HepG2 (cell line): ENCODE measurements around the gene PFDN2. TPM values are rescaled to one million over a fixed set of nuclear protein-coding genes. Genes with fewer than 3 reads are reported as not detected.

Experiments used
- ATAC-seq: fragments of 200-7000 bp; cut with Tn5 transposase; 3 replicates; pipeline ENCODE4 v1.9.1; 2020; ENCODE audit warnings: mild to moderate bottlenecking, moderate library complexity
- BruUV-seq: library from RNA; stranded (reverse); fragments of 400-500 nt; replicated peaks from 2 replicates; lab custom pipeline; 2021; lab: Mats Ljungman, UMichigan
- CTCF ChIA-PET: fragments of 300-600 bp; formaldehyde crosslinking; extraction: SDS; loops from one replicate; lab custom pipeline; 2021; ENCODE audit warnings: low total read pairs, inconsistent platforms, low intra/inter-chr PET ratio; lab: Yijun Ruan, JAX
- POLR2A ChIA-PET: fragments of 350-600 bp; sonication (Branson Sonifier 250); formaldehyde crosslinking; loops from one replicate; lab custom pipeline; 2020; ENCODE audit warnings: antibody characterized with exemption, inconsistent platforms; lab: Yijun Ruan, JAX
- DNase-seq: peaks from one replicate; pipeline ENCODE4 v3.0.0-alpha.2; 2015; ENCODE audit warnings: low spot score
- FAIRE-seq: peaks from 3 replicates; lab custom pipeline; 2011; peaks lifted over from hg19 to GRCh38; lab: Jason Lieb, UNC
- H2AFZ ChIP-seq: one replicate; pipeline ENCODE4 v1.6.1; 2011; ENCODE audit warnings: low read length, inconsistent platforms
- H3K27ac ChIP-seq: fragments of 300-600 bp; 3 replicates; pipeline ENCODE4 v1.8.0; 2011; ENCODE audit warnings: mixed run types, mild to moderate bottlenecking, mixed read lengths, low read length, inconsistent platforms; ENCODE audit not compliant: insufficient read depth; ENCODE audit errors: extremely low read length
- H3K27me3 ChIP-seq, 2 experiments: fragments of 200-600 bp in 1 of 2; 2 replicates in 1 of 2; 3 replicates in 1 of 2; pipeline versions ENCODE4 v1.6.0 to v1.8.0; 2011; ENCODE audit warnings: low read length in 2 of 2, mild to moderate bottlenecking in 2 of 2, moderate library complexity in 2 of 2, inconsistent platforms in 1 of 2; ENCODE audit not compliant: insufficient read depth in 2 of 2, control insufficient read depth in 1 of 2
- H3K36me3 ChIP-seq, 2 experiments: fragments of 200-600 bp in 1 of 2; replicated peaks in 1 of 2; 2 replicates in 1 of 2; 3 replicates in 1 of 2; pipeline versions ENCODE4 v1.5.1 to v1.8.0; 2011; ENCODE audit warnings: low read length in 2 of 2, inconsistent platforms in 1 of 2; ENCODE audit not compliant: insufficient read depth in 2 of 2, control insufficient read depth in 1 of 2
- H3K4me1 ChIP-seq: 2 replicates; pipeline ENCODE4 v1.5.1; 2012; ENCODE audit warnings: low read length, inconsistent platforms; ENCODE audit not compliant: insufficient read depth
- H3K4me2 ChIP-seq: 2 replicates; pipeline ENCODE4 v1.6.0; 2011; ENCODE audit warnings: low read depth, low read length, inconsistent platforms
- H3K4me3 ChIP-seq, 3 experiments: fragments of 200-600 bp in 1 of 3; sonication (generic), shearing (Covaris generic) in 1 of 3; replicated peaks in 1 of 3; 2 replicates each; pipeline ENCODE4 v1.5.1; 2011 to 2016; ENCODE audit warnings: low read length in 3 of 3, inconsistent platforms in 2 of 3, low read depth in 2 of 3, mild to moderate bottlenecking in 2 of 3, control low read depth in 1 of 3, mixed read lengths in 1 of 3; ENCODE audit not compliant: insufficient read depth in 1 of 3
- H3K79me2 ChIP-seq: one replicate; pipeline ENCODE4 v1.6.1; 2011; ENCODE audit warnings: low read length, inconsistent platforms; ENCODE audit not compliant: insufficient read depth
- H3K9ac ChIP-seq: 2 replicates; pipeline ENCODE4 v1.6.0; 2011; ENCODE audit warnings: mild to moderate bottlenecking, low read depth, low read length, inconsistent platforms; ENCODE audit not compliant: insufficient read depth
- H3K9me3 ChIP-seq: 2 replicates; pipeline ENCODE4 v1.5.1; 2012; ENCODE audit warnings: mild to moderate bottlenecking, low read length
- H4K20me1 ChIP-seq: 2 replicates; pipeline ENCODE4 v1.6.0; 2011; ENCODE audit warnings: inconsistent platforms, mild to moderate bottlenecking, low read length, moderate library complexity; ENCODE audit not compliant: insufficient read depth
- ATF5 ChIP-seq: sonication (generic); formaldehyde crosslinking; IDR thresholded peaks from 2 replicates; pipeline ENCODE4 v1.4.0; 2020; ENCODE audit warnings: mild to moderate bottlenecking, low read depth, missing genetic modification reagents
- ATF6 ChIP-seq: sonication (generic); formaldehyde crosslinking; conservative IDR thresholded peaks from 2 replicates; pipeline ENCODE4 v1.4.0; 2020; ENCODE audit warnings: missing genetic modification reagents
- JUND ChIP-seq: sonication (generic); formaldehyde crosslinking; IDR thresholded peaks from 2 replicates; pipeline ENCODE4 v1.8.0; 2022; ENCODE audit warnings: mild to moderate bottlenecking, missing genetic modification reagents
- MYC ChIP-seq: sonication (generic); formaldehyde crosslinking; IDR thresholded peaks from 2 replicates; pipeline ENCODE4 v1.9.0; 2021; ENCODE audit warnings: missing genetic modification reagents, borderline replicate concordance
- NFRKB ChIP-seq: fragments of 450-650 bp; IDR thresholded peaks from 2 replicates; pipeline ENCODE4 v1.6.1; 2017
- PITX1 ChIP-seq: sonication (generic); formaldehyde crosslinking; IDR thresholded peaks from 2 replicates; pipeline ENCODE4 v1.5.1; 2020; ENCODE audit warnings: mild to moderate bottlenecking, missing genetic modification reagents
- RFXAP ChIP-seq: sonication (generic); formaldehyde crosslinking; IDR thresholded peaks from 2 replicates; pipeline ENCODE4 v1.4.0; 2020; ENCODE audit warnings: missing genetic modification reagents, borderline replicate concordance
- SMAD9 ChIP-seq: sonication (generic); formaldehyde crosslinking; IDR thresholded peaks from 2 replicates; pipeline ENCODE4 v1.5.1; 2020; ENCODE audit warnings: mild to moderate bottlenecking, missing genetic modification reagents
- SYNCRIP ChIP-seq: fragments of 200-400 bp; formaldehyde crosslinking; IDR thresholded peaks from 2 replicates; pipeline ENCODE4 v1.6.1; 2018; ENCODE audit warnings: mild to moderate bottlenecking, low read depth, low read length; ENCODE audit not compliant: insufficient read depth
- THAP11 ChIP-seq: IDR thresholded peaks from 2 replicates; pipeline ENCODE4 v1.6.1; 2016; ENCODE audit warnings: missing biosample characterization, missing genetic modification reagents
- ZBTB8A ChIP-seq: sonication (generic); formaldehyde crosslinking; IDR thresholded peaks from 2 replicates; pipeline ENCODE4 v1.4.0; 2020; ENCODE audit warnings: mild to moderate bottlenecking, low read depth, missing genetic modification reagents, borderline replicate concordance
- ZFP91 ChIP-seq: sonication (generic); formaldehyde crosslinking; IDR thresholded peaks from 2 replicates; pipeline ENCODE4 v1.9.0; 2022; ENCODE audit warnings: missing genetic modification reagents, mild to moderate bottlenecking, borderline replicate concordance
- ZNF20 ChIP-seq: sonication (generic); formaldehyde crosslinking; IDR thresholded peaks from 2 replicates; pipeline ENCODE4 v1.4.0; 2020; ENCODE audit warnings: mild to moderate bottlenecking, moderate library complexity, missing genetic modification reagents
- ZNF446 ChIP-seq: sonication (generic); formaldehyde crosslinking; IDR thresholded peaks from 2 replicates; pipeline ENCODE4 v1.5.0; 2020; ENCODE audit warnings: mild to moderate bottlenecking, missing genetic modification reagents
- ZNF879 ChIP-seq: sonication (generic); formaldehyde crosslinking; IDR thresholded peaks from 2 replicates; pipeline ENCODE4 v1.8.1; 2023; ENCODE audit warnings: missing genetic modification reagents
- ZSCAN21 ChIP-seq: sonication (generic); formaldehyde crosslinking; IDR thresholded peaks from 2 replicates; pipeline ENCODE4 v1.8.0; 2022; ENCODE audit warnings: mild to moderate bottlenecking, missing genetic modification reagents, moderate library complexity, borderline replicate concordance
- WGBS: methylation state at CpG from one replicate; pipeline ENCODE4 v1.1.6; 2017; ENCODE audit warnings: low lambda C conversion rate; 5-methylcytosine and 5-hydroxymethylcytosine counted together
- in situ Hi-C: cut with HindIII; loops from 2 replicates; pipeline ENCODE4 v1.10.0; 2017; ENCODE audit warnings: low pct_unique_long_range_greater_than_20kb; ENCODE audit not compliant: extremely low pct_ligation_motif_present
- intact Hi-C: fragments of 100-400 bp; cut with micrococcal nuclease; formaldehyde crosslinking; loops from one replicate; pipeline ENCODE4 v1.10.0; 2022; ENCODE audit not compliant: unreplicated experiment
- polyA plus RNA-seq, 8 experiments: library from polyadenylated mRNA; depleted of rRNA in 3 of 8; stranded (reverse) in 7 of 8; unstranded in 1 of 8; fragments of >200 nt; fragmentation: Illumina TruSeq in 4 of 8; extraction: Trizol in 4 of 8; gene quantifications; 2 replicates each; pipeline versions ENCODE4 v1.2.1 to v1.2.3, GENCODE V29; 2011 to 2016; ENCODE audit warnings: low read depth in 4 of 8, missing spikeins in 1 of 8, mixed read lengths in 1 of 8; ENCODE audit not compliant: insufficient read depth in 1 of 8
- total RNA-seq, 5 experiments: library from RNA; depleted of rRNA; stranded (reverse); fragments of >200 nt; fragmentation: Illumina TruSeq; extraction: Trizol; gene quantifications; 2 replicates each; pipeline ENCODE4 v1.2.3, GENCODE V29; 2016; ENCODE audit warnings: low read depth in 1 of 5
- TF ChIP-seq, protein P1 (sequence below): IDR thresholded peaks from 2 replicates; pipeline ENCODE4 v1.6.1; 2018; ENCODE audit warnings: missing genetic modification reagents

PFDN2 gene
- total and polyA plus RNA-seq, 2 of the 13 experiments (the other 11 are each of a cell fraction or from before 2014, with no cell fraction given) = 62.6 to 63.6 TPM

DNA sequence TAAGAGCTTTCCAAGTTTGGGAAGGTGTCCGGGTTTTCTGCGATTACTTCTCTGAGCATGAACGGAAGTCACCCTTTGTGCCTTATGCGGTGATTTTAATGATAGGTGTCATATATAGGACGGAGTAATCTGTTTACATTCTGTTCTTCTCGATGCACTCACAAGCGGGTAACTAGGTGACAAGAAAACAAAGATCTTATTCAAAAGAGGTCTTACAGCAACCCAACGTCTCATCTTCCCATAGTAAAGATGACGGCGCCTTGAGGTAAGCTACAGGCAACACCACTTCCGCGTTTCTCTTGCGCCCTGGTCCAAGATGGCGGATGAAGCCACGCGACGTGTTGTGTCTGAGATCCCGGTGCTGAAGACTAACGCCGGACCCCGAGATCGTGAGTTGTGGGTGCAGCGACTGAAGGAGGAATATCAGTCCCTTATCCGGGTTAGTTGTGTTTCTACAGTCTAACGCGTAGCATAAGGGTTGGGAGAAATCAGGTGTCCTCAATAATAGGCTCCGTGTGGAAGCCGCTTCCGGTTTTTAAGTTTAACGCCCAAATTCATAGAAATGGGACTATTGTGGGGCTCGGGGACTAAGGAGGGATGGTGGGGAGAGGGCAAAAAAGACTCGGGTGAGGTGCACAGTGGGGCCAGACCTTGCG, 36.0 kb upstream of the PFDN2 start, which contains the start of gene UFC1:
UFC1 (plus strand) TSS at position 297 of the 656 bp plus-strand sequence; CDS start at position 317, 20 bp downstream.
- H4K20me1 ChIP-seq = no peaks in the 10 kb centered on the region
- CTCF ChIA-PET = no interaction called here
- H3K27me3 ChIP-seq = no peaks in the 10 kb centered on the region; a peak in 1 of 5 replicates
- peak within 1 kb of the TSS; percentile 89 for H3K4me2 ChIP-seq
- H3K36me3 ChIP-seq = peaks cover 2 to 9% of the 10 kb centered on the region in 2 experiments; a peak in 2 of 5 replicates
- in situ Hi-C loops = no loop called here
- H3K9ac ChIP-seq = peak within 1 kb of the TSS; percentile 98
- peak within 1 kb of the TSS; percentile 78 to 85 (median 78) for H3K4me3 ChIP-seq
- H3K27ac ChIP-seq = peak within 1 kb of the TSS; percentile 99
- WGBS = under 1% methylated on average over 30 of the region's 33 CpGs
- no peaks in the 10 kb centered on the region for H3K9me3 ChIP-seq
- H3K79me2 ChIP-seq = peaks cover 10% of the 10 kb centered on the region
- peak within 1 kb of the TSS; percentile 92 for H2AFZ ChIP-seq
- ATAC-seq (peak; percentile 95), FAIRE-seq (peak; percentile 96), DNase-seq (peak; percentile 86)
- H3K4me1 ChIP-seq = peaks cover 24% of the 10 kb centered on the region
- intact Hi-C loops = loop anchor here (2.0 kb wide), 1 partner anchor 21 kb away; the partner anchor contains the start of gene DEDD
- POLR2A ChIA-PET = interaction anchor here (0.8 to 5.5 kb wide), 10 partner anchors 11 to 160 kb away, joined by 3 to 43 read pairs (median 4); partner anchors contain the start of genes DEDD, F11R, NDUFS2 and NIT1
- TSS peak; percentile 99 for BruUV-seq
- TF ChIP-seq RFXAP (no peak), ATF6 (CRISPR knock-in tag) (no peak), SYNCRIP (no peak), ATF5 (CRISPR knock-in tag) (0 out of 2 replicates have a peak, but pooled peaks have one; percentile 23), SMAD9 (no peak), MYC (CRISPR knock-in tag) (peak; percentile 94), ZBTB8A (CRISPR knock-in tag) (0 out of 2 replicates have a peak, but pooled peaks have one; percentile 55), JUND (CRISPR knock-in tag) (0 out of 2 replicates have a peak, but pooled peaks have one; percentile 25), ZNF20 (CRISPR knock-in tag) (no peak), ZNF879 (CRISPR knock-in tag) (no peak), ZFP91 (CRISPR knock-in tag) (peak; percentile 72), ZNF446 (0 out of 2 replicates have a peak, but pooled peaks have one; percentile 49), PITX1 (CRISPR knock-in tag) (peak; percentile 44; the same call in 1 of the 2 replicates), ZSCAN21 (CRISPR knock-in tag) (no peak), THAP11 (CRISPR knock-in tag) (peak; percentile 87), NFRKB (peak; percentile 81)
- TF ChIP-seq, protein P1, sequence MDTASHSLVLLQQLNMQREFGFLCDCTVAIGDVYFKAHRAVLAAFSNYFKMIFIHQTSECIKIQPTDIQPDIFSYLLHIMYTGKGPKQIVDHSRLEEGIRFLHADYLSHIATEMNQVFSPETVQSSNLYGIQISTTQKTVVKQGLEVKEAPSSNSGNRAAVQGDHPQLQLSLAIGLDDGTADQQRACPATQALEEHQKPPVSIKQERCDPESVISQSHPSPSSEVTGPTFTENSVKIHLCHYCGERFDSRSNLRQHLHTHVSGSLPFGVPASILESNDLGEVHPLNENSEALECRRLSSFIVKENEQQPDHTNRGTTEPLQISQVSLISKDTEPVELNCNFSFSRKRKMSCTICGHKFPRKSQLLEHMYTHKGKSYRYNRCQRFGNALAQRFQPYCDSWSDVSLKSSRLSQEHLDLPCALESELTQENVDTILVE (CRISPR knock-in tag) = no peak
